ENCODE data around the gene MMP19.
"Not testable (repeated sequence)": the region's sequence is repeated elsewhere in the genome, so short reads cannot be mapped to it uniquely, and the experiment has no call there.

The MMP19 gene

DNA sequence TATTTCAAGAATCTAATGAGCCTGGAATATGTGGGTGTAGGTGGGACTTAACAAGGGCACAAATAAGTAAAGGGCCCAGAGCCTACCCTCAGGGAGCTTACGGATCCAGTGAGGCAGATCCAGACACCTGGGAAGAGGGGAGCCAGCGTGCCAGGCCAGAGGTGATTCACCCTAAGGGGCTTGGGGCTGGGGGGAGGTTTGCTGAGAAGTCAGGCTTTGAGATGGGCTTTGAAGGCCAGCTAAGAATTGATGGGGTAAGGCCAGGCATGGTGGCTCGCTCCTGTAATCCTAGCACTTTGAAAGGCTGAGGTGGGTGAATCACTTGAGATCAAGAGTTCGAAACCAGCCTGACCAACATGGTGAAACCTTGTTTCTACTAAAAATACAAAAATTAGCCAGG lies 695 bp upstream of the MMP19 start:
- no peak for DNase-seq

DNA sequence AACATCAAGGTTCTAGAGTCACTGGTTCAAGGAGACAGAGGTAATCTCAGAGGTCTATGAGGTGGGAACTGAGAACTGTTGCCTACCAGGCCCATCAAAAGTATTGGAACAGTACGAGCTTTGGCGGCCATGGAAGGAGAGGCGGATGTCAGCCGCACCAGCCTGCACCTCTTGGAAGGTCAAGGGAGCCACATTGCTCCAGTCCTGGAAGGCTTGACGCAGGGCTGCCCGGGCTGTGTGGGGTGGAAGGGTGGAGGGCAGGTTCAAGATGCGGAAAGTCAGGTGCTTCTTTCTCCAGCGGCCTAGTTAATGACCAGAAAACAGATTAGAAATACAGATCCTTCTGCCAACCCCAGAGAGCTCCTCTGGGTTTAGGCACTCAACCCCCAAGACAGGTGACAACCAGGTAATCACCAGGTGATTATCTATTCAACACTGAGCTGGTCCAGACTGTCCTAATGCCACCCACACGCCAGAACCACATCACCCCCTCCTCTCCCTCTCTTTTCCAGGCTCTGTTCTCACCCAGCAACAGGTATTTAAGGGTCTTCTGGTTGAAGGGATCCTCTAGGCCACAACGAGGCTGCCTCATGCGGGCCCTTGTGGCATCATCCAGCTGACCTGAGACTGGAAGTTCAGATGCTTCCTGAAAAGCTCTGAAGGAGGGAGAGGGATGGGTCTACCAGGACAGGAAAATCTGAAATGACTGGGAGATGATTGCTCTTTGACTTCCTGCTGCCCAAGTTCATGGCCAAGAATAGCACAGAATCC lies 2.0 kb downstream of the MMP19 start:
- DNase-seq: no peak

DNA sequence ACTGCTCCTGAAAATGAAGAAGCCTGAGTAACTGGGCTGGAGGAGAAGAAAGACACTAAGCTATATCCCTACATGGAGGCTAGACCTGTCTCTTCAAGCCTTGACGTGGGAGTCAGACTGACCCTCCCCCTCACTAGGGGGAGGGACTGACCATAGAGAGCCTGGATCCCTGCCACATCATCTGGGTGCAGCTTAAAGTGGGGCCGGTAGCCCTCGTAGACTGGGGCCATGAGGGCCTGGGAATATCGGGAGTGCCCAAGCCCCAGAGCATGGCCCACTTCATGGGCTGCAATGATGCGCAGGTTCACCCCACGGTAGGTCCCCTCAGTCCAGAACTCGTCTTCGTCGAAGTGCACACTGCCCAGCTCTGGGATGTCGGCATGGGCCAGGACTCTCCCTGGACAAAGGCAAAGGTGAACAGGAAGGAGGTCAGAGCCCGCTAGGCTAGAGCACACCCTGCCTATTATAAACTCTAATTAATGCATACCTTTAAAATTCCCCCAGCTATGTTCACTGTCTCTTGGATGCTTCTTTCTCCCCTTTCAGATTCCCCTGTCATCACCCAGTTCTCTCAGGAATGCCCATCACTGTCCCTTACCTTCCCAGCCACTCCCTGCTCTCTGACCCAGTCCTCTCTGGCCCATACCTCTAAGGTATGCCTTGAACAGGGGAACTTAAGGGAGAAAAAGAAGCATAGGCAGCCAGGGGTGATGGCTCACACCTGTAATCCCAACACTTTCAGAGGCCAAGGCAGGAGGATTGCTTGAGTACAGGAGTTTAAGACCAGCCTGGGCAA lies 3.2 kb downstream of the MMP19 start:
- DNase-seq: no peak

DNA sequence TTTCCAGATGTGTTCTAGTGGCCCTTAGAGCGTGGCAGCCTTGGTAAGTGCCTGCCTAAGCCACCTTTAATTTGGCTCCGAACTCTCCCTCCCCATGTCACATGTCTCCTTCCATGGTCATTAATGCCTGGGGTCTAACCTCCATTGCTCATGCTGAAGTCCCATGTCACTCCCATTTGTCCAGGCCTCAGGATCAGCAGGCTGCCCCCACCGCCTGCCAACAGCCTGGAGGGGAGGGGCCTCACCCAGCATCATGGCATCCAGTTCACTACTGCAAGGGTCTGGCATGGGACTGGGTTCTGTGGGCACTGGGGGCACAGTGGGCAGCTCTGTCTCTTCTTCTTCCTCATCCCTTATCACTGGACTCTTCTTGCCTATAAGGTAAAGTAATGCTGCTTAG lies 4.4 kb downstream of the MMP19 start:
- DNase-seq: no peak

DNA sequence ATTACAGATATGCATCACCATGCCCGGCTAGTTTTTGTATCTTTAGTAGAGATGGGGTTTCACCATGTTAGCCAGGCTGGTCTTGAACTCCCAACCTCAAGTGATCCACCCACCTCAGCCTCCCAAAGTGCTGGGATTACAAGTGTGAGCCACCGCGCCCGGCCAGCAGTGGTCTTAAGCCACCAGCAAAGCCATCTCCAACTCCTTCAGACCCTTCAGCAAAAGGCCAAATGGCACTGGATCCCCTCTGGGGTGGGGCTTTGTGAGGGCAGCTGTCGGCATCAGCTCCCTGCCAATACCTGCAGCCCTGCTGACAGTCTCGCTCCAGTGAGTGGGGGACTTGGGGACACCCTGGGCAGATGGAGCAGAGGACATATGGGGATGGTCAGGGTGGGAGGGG lies 8.3 kb downstream of the MMP19 start:
- DNase-seq: not testable (repeated sequence)

DNA sequence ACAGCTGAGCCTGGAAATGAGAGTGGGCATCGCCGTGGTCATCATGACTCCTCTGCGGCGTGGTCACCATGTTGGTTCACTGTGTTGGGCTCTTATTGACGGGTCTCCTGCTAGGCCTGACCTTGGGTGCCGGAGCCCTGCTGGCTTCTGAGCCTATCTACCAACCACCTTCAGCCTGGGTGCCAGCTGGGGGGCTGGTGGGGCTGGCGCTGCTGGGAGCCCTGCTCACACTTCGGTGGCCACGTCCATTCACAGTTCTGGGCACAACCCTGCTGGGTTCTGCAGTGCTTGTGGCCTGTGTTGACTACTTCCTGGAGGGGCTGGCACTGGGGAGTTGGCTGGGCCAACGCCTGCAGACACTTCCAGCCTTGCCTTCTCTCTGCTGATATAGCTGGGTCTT lies 9.7 kb downstream of the MMP19 start:
- DNase-seq: no peak

DNA sequence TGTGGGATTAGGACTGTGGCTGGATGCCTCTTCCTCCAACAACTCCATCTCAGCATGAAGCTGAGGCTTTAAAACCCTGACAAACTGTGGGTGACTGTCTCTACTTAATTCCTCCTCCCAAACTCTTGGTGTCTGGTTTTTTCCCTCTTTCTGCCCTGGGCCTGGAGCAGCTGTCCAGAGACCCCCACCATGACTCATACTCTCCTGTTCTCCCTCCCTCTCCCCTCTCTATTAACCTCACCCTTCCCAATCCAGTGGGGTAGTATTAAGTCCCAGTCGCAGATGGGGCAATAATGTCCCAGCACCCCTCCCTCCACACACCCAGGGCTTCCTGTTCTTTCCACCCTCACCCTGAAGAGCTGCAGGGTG lies 11.3 kb downstream of the MMP19 start:
- no peak for DNase-seq

DNA sequence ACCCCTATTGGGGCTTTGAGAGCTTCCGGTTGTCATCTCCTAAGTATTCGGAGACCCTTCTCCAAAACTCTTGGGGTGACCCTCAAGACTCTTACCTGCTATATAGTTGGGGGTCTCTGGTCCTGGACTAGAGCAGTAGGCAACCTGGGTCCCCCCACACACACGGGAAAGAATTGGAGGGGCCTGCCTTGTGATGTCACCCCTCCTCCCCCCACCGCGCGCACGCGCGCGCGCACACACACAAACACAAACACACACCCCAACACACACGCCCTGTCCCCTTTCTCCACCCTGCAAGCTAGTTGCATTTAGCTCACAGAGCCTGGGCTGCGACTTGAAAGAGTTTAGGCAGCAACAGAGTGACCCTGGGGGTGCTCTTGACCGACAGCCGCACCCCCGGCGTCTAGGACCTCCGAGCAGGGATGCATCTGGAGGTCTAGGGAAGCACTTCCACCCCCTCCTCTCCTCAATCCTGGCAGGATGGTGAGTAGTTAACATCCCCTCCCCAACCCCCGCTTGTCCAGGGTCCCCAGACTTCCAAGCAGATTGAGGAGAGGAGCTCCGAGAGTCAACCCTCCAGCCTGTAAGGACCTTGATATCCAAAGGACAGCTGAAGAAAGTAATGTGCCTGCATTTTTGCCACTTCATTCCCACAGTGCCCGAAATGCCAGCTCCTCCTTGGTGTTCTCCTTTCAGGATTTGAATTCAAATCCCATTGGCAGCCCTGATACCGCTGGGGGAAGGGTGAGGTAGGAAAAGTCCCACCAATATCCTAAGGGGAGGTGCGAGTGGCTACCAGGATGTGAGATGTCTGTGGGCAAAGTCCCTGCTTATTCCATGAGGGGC lies 11.9 kb downstream of the MMP19 start:
- peak; percentile 31 to 50 for DNase-seq

DNA sequence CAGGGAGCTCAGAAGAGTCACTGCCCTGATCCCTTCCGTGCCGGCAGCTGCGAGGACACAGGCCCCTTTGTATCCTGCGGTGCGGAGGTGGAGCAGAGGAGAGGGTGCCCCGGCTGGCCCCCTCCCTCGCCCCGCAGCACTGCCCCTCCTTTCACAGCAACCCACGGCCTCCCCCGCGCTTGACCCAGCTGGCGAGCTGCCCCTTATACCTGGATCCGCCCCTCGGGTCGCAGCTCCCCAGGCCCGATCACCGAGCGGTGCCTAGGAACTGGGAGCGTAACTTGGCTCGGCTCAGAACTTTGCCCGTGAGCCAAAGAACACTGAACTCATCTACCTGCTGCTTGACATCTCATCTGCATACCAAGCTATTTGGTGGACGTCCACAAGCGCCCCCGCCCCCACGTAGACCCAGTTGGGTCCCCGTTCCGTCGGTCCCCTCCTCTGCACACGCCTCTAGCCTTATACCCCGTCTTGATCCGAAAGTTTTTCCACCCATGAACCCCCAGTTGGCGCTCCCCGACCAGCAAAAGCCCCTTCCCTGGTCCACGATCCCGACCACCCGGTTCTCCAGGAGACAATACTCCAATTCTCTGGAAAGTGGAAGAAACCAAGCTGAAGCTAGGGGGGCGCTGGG lies 12.7 kb downstream of the MMP19 start:
- peak in 1 of 2 experiments; percentile 50 for DNase-seq

DNA sequence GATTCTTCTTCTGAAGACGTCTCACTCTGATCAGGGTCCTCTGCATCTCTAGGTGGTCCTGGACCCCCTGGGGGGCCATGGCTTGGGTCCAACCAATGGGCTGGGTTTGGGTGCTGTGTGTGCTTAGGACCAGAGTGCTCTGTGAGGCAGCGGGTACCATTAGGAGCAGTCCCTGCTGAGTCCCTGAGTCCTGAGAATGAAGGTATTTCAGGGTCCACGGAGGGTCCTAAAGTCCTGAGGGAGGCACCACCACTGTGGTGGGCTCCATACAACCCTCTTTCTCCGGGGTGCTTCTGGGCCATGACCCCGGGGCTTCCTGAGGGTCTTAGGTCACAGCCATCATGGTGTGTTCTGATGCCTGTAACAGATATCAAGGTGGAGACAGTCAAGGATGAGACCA lies 14.4 kb downstream of the MMP19 start:
- DNase-seq: no peak

DNA sequence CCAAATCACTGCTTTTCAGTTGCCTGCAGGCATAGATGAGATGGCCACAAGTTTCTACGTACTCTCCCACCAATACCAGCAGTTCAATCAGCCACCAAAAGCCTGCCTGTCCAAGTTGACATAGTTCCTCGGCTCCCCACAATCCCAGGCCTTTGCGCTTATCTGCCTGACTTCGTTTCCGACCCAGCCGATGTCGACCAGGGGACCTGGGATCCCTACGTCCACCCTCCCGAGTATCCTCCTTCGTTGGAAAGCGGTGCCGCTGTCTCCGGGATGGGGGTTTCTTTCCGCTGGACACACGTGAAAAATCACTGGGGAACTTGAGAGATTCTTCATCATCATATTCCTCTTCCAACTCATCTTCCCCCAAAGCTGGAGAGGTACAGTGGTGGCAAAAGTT lies 14.9 kb downstream of the MMP19 start:
- DNase-seq: no peak

DNA sequence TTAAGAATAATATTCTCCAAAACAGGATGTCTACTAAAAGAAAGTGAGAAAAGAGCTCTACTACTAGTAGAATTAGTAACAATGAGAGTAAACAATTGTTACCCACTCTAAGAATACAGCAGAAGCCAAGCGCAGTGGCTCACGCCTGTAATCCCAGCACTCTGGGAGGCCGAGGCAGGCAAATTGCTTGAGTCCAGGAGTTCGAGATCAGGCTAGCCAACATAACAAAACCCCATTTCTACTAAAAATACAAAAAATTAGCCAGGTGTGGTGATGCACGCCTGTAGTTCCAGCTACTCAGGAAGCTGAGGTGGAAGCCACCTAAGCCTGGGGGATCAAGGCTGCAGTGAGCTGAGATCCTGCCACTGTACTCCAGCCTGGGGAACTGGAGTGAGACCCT lies 18.0 kb downstream of the MMP19 start:
- no peak for DNase-seq

DNA sequence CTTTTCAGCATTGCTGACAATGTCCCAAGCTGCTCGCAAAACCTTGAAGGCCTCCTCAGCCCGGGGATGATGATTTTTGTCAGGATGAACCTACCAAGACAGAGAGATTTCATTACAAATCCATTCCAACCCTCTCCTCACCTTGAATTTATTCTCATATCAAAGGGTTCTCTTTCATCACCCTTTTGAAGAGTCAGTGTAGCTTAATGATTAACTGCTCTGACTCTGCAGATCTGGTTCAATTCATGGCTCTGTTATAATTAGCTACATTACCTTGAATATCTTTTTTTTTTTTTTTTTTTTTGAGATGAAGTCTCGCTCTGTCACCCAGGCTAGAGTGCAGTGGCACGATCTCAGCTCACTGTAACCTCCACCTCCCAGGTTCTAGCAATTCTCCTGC lies 19.3 kb downstream of the MMP19 start:
- DNase-seq: no peak

DNA sequence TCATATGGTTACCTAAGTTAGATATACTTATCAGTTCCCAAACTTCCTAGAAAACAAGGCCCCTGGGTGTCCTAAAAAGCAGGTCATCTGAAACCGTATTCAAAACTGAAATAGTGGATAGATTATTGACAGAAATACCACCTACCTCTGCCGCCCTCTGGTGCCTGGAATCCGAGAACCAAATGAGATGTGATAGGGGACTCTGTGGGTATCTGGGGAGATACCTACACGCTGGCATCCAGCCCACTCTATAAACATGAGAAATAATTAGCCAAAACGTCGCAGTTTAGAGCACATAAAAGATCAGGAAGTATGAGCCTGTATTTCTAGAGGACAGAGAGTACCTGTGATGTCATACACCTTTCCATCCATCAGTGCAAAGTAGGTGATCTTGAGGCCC lies 20.5 kb downstream of the MMP19 start:
- DNase-seq: no peak

DNA sequence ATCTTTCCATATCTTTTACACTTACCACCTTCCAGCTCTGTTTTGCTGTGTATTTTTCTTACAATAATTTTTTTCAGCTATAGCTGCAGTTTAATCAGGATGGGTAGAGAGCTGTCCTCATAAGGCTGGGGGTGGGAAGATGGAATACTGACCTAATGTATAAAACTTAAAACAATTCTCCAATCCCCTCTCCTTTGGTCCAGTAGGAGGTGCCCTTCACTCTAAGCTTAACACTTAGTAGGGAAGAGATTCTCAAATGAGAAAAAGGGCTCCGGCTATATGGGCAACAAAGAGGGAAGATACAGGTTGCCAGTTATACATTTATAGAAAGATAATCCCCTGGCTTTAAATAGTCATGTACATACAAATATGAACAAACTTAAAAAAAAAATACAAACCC lies 22.1 kb downstream of the MMP19 start:
- no peak for DNase-seq

DNA sequence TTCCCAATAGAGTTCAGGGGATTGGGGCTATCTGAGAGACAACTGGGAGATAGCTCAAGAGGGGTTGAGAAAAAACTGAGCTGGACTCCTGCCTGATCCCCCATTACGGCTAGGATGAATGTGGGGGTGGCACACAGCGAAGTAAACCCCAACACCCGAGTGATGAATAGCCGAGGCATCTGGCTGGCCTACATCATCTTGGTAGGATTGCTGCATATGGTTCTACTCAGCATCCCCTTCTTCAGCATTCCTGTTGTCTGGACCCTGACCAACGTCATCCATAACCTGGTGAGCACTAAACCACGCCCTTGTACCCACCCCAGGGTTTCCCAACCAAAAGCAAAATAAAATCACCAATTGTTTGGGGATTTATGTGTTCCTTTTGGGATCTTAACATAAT lies 23.9 kb downstream of the MMP19 start:
- DNase-seq: no peak

DNA sequence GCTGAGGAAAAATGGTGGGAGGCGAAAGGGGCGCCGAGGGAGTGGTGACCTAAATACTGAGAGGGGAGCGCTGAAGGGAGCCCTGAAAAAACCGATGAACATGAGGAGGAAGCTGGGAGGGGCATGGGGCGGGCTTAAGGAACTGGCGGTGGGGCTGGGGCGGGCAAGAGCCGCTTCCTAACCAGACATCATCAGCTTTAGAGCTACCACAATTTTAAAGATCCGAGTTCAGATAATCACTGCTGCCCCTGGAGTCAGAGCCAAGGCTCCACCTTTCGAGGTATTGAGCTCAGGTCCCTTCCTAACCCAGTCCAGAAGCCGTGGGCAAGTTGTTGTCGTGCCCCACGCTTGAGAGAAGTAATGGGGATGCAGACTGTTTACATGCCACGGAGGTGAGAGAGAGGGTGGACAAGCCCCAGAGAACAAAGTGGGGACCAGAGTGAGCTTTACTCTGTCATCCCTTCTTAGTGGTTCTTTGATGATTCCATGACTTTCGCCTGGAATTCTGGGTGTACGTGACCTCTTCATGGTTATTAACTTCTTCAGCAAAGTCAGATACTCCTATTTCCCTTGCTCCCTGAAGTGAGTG lies 24.5 kb downstream of the MMP19 start:
- DNase-seq: peak in 1 of 2 experiments; percentile 68

DNA sequence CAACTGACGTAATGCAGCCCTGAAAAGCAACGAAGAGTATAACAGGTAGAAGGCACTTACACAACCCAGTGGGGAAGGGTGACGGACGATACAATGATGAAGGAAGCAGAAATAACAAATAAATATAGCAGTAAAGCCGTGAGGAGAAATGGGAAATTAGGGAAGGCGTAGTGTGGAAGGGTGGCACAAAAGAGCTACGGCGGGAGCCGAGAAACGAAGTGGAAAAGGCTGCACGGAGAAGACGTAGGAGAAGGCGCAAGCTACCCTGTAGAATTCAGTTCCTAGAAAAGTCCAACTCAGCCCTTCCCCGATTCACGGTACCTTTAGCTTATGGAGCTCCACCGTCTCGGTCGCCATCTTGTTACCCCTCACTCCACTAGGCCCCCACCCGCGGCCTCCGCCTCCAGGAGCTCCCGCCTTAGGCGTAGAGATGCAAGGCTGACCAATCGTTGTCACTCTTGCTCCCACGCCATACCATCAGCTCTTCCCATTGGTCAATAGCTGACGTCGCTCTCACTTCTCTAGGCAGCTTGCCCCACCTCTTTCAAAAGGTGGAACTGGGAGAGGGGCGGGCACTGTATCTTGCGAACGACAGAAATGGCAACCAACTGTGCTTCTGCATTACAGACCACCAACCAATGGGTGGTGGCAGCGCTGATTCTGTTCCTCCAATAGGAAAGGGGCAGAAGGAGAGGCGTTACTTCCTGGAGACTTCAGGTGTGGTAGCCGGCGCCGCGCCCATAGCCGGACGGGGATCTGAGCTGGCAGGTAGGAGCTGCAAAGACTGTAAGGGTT lies 25.2 kb downstream of the MMP19 start, which contains the start of the genes ORMDL2 and SARNP:
ORMDL2 (plus strand) TSS at position 697 of the 795 bp plus-strand sequence. CDS start 959 bp downstream, outside the sequence.
SARNP (minus strand) TSS at position 380 of the 795 bp plus-strand sequence; CDS start at position 357, 23 bp downstream.
- DNase-seq: peak; percentile 99

DNA sequence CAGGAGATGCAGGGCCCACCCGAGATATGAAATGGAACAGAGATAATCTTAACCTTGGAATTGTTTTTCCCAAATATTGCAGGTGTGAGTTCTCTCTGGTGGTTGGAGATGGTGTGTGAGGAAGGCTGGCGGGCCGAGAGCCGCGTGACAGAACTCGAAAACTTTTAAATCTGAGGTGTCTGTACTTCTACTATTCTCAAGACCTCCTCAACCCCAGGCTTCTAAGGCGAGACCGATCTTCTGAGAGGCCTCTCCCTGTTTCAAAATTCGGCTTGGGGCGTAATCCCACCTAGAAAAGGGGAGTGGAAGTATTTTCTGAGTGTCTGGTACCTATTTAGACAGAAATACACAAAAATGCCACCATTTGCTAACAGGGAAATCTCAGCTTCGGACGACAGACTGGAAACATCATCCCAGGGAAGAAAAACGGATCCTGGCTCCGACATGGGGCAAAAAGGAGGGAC lies 25.8 kb downstream of the MMP19 start:
- no peak for DNase-seq

DNA sequence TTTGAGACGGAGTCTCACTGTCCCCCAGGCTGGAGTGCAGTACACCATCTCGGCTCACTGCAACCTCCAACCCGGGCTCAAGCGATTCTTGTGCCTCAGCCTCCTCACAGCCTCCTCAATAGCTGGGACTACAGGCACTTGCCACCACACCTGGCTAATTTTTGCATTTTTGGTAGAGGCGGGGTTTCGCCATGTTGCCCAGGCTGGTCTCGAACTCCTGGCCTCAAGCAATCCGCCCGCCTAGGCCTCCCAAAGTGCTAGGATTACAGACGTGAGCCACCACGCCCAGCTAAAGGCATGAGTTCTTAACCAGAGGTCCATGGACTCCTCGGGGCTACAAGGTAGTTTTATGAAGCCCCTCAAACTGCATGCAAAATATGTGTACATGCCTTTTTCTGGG lies 27.3 kb downstream of the MMP19 start:
- no peak for DNase-seq

DNA sequence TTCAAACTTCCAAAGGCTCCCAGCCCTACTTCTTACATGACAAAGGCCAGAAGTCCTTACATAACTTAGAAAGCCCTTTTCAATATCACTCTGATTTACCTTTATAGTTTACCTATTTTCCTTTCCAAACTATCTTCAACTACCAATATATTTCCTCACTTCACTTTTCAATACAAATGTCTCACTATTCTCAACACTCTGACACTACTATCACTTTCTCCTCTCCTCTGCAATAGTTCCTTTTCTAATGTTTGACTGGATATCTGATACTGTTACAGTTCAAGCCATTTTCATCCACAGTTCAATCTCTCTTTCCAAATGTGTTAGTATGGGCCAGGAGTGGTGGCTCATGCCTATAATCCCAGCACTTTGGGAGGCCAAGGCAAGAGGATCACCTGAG lies 28.5 kb downstream of the MMP19 start:
- no peak for DNase-seq

Data from NCI-H446 (cell line).